GM18870 (cell line): ENCODE measurements around the gene CFAP46.
"Not testable (repeated sequence)": the region's sequence is repeated elsewhere in the genome, so short reads cannot be mapped to it uniquely, and the experiment has no call there.

Source experiments
- ATAC-seq: cut with Tn5 transposase; IDR thresholded peaks from one replicate; pipeline ENCODE4 v1.9.1; 2021; ENCODE audit warnings: moderate library complexity; ENCODE audit not compliant: unreplicated experiment

The CFAP46 gene

GRCh38 chr10:132779549-132780294 is 162.6 kb downstream of the CFAP46 start:
- no peak for ATAC-seq

GRCh38 chr10:132777441-132777840 is 164.9 kb downstream of the CFAP46 start:
- no peak for ATAC-seq

- no peak for ATAC-seq
Observed at GRCh38 chr10:132776821-132777220, 165.5 kb downstream of the CFAP46 start.

- no peak for ATAC-seq
Observed at GRCh38 chr10:132776186-132776585, 166.2 kb downstream of the CFAP46 start.

- no peak for ATAC-seq
Observed at GRCh38 chr10:132774902-132775863, 167.2 kb downstream of the CFAP46 start.

GRCh38 chr10:132774181-132774901 is 168.0 kb downstream of the CFAP46 start:
- ATAC-seq, result no peak

GRCh38 chr10:132772816-132773215 is 169.6 kb downstream of the CFAP46 start:
- not testable (repeated sequence) for ATAC-seq

- ATAC-seq, result no peak
Observed at GRCh38 chr10:132770061-132771021, 172.0 kb downstream of the CFAP46 start.

GRCh38 chr10:132768346-132769248 is 173.8 kb downstream of the CFAP46 start:
- no peak for ATAC-seq

GRCh38 chr10:132766291-132766690 is 176.1 kb downstream of the CFAP46 start:
- no peak for ATAC-seq

GRCh38 chr10:132765435-132765834 is 176.9 kb downstream of the CFAP46 start:
- no peak for ATAC-seq

- no peak for ATAC-seq
Observed at GRCh38 chr10:132764108-132764507, 178.3 kb downstream of the CFAP46 start.

GRCh38 chr10:132763545-132763944 is 178.8 kb downstream of the CFAP46 start:
- ATAC-seq, result no peak

GRCh38 chr10:132762267-132762666 is 180.1 kb downstream of the CFAP46 start:
- ATAC-seq, result no peak

- ATAC-seq, result no peak
Observed at GRCh38 chr10:132761395-132762060, 180.8 kb downstream of the CFAP46 start.

- ATAC-seq, result no peak
Observed at GRCh38 chr10:132758865-132759264, 183.5 kb downstream of the CFAP46 start.
